HEK293 (cell line): Measurements from ENCODE around the gene CLEC1A.

Experiments
- CTCF ChIA-PET: fragments of 350-600 bp; formaldehyde crosslinking; extraction: SDS; loops from one replicate; lab custom pipeline; 2021; ENCODE audit warnings: antibody characterized with exemption; lab: Yijun Ruan, JAX
- POLR2A ChIA-PET: fragments of 300-600 bp; formaldehyde crosslinking; extraction: SDS; loops from one replicate; lab custom pipeline; 2020; ENCODE audit warnings: antibody characterized with exemption, inconsistent platforms; lab: Yijun Ruan, JAX
- H3K27ac ChIP-seq: fragments of 200-500 bp; sonication (Bioruptor generic); 2 replicates; pipeline ENCODE4 v1.5.1; 2014; ENCODE audit warnings: low read depth, low read length, control low read depth, inconsistent platforms; ENCODE audit errors: extremely low read depth
- H3K36me3 ChIP-seq, 2 experiments: fragments of 200-500 bp in 1 of 2; sonication (Bioruptor generic) in 1 of 2; 1 replicate in 1 of 2; 2 replicates in 1 of 2; pipeline ENCODE4 v1.5.1; 2014 to 2017; ENCODE audit warnings: inconsistent platforms in 2 of 2, low read length in 2 of 2; ENCODE audit not compliant: control insufficient read depth in 2 of 2, insufficient read depth in 1 of 2
- H3K4me1 ChIP-seq: fragments of 200-500 bp; sonication (Bioruptor generic); 2 replicates; pipeline ENCODE4 v1.5.1; 2014; ENCODE audit warnings: mild to moderate bottlenecking, low read length, inconsistent platforms; ENCODE audit not compliant: control insufficient read depth, insufficient read depth
- H3K4me3 ChIP-seq: 2 replicates; pipeline ENCODE4 v1.5.1; 2011; ENCODE audit warnings: low read depth, mild to moderate bottlenecking, control low read depth, low read length, moderate library complexity
- H3K9me3 ChIP-seq: fragments of 200-500 bp; sonication (Bioruptor generic); 2 replicates; pipeline ENCODE4 v1.5.1; 2014; ENCODE audit warnings: low read depth, low read length, inconsistent platforms; ENCODE audit not compliant: control insufficient read depth, insufficient read depth
- GLI2 ChIP-seq: fragments of 450-650 bp; formaldehyde crosslinking; IDR thresholded peaks from 2 replicates; pipeline ENCODE4; 2017; ENCODE audit warnings: missing biosample characterization, missing genetic modification characterization, low read depth, borderline replicate concordance
- GLIS1 ChIP-seq: fragments of 450-650 bp; formaldehyde crosslinking; IDR thresholded peaks from 2 replicates; pipeline ENCODE4 v1.5.1; 2016; ENCODE audit warnings: missing biosample characterization, missing genetic modification characterization
- INSM2 ChIP-seq: fragments of 450-650 bp; formaldehyde crosslinking; IDR thresholded peaks from 2 replicates; pipeline ENCODE4 v1.5.1; 2016; ENCODE audit warnings: missing biosample characterization, missing genetic modification characterization
- MEIS1 ChIP-seq: sonication (generic); formaldehyde crosslinking; IDR thresholded peaks from 2 replicates; pipeline ENCODE4 v1.8.1; 2022; ENCODE audit warnings: missing genetic modification reagents, mild to moderate bottlenecking, borderline replicate concordance
- ZBTB6 ChIP-seq: fragments of 450-650 bp; formaldehyde crosslinking; IDR thresholded peaks from 2 replicates; pipeline ENCODE4 v1.5.1; 2017; ENCODE audit warnings: missing biosample characterization, missing genetic modification characterization
- ZNF10 ChIP-seq: fragments of 450-650 bp; formaldehyde crosslinking; IDR thresholded peaks from 2 replicates; pipeline ENCODE4 v1.5.1; 2017; ENCODE audit warnings: missing biosample characterization, missing genetic modification characterization
- ZNF121 ChIP-seq: fragments of 450-650 bp; formaldehyde crosslinking; IDR thresholded peaks from 2 replicates; pipeline ENCODE4 v1.5.1; 2016; ENCODE audit warnings: missing biosample characterization, missing genetic modification characterization
- ZNF202 ChIP-seq: fragments of 450-650 bp; formaldehyde crosslinking; IDR thresholded peaks from 2 replicates; pipeline ENCODE4 v1.5.1; 2016; ENCODE audit warnings: missing biosample characterization, missing genetic modification characterization, borderline replicate concordance
- ZNF26 ChIP-seq: fragments of 450-650 bp; formaldehyde crosslinking; IDR thresholded peaks from 2 replicates; pipeline ENCODE4 v1.5.1; 2016; ENCODE audit warnings: missing biosample characterization, missing genetic modification characterization
- ZNF280D ChIP-seq: fragments of 450-650 bp; formaldehyde crosslinking; IDR thresholded peaks from 2 replicates; pipeline ENCODE4 v1.5.1; 2016; ENCODE audit warnings: missing biosample characterization, missing genetic modification characterization
- ZNF366 ChIP-seq: fragments of 450-650 bp; formaldehyde crosslinking; conservative IDR thresholded peaks from 2 replicates; pipeline ENCODE4 v1.5.1; 2016; ENCODE audit warnings: missing biosample characterization, missing genetic modification characterization
- ZNF398 ChIP-seq: fragments of 450-650 bp; formaldehyde crosslinking; IDR thresholded peaks from 2 replicates; pipeline ENCODE4 v1.5.1; 2017; ENCODE audit warnings: missing biosample characterization, missing genetic modification characterization
- ZNF501 ChIP-seq: fragments of 450-650 bp; formaldehyde crosslinking; IDR thresholded peaks from 2 replicates; pipeline ENCODE4 v1.5.1; 2016; ENCODE audit warnings: missing biosample characterization, missing genetic modification characterization
- ZNF510 ChIP-seq: fragments of 450-650 bp; formaldehyde crosslinking; IDR thresholded peaks from 2 replicates; pipeline ENCODE4 v1.5.1; 2018; ENCODE audit warnings: mild to moderate bottlenecking, missing genetic modification characterization, missing biosample characterization; ENCODE audit not compliant: insufficient replicate concordance
- ZNF560 ChIP-seq: fragments of 450-650 bp; formaldehyde crosslinking; IDR thresholded peaks from 2 replicates; pipeline ENCODE4 v1.5.1; 2017; ENCODE audit warnings: missing biosample characterization, missing genetic modification characterization, borderline replicate concordance
- ZNF585B ChIP-seq: fragments of 450-650 bp; formaldehyde crosslinking; IDR thresholded peaks from 2 replicates; pipeline ENCODE4 v1.5.1; 2016; ENCODE audit warnings: missing biosample characterization, missing genetic modification characterization
- ZNF645 ChIP-seq: fragments of 450-650 bp; formaldehyde crosslinking; IDR thresholded peaks from 2 replicates; pipeline ENCODE4; 2016; ENCODE audit warnings: missing biosample characterization, missing genetic modification characterization
- ZNF658 ChIP-seq: fragments of 450-650 bp; formaldehyde crosslinking; IDR thresholded peaks from 2 replicates; pipeline ENCODE4; 2016; ENCODE audit warnings: missing biosample characterization, missing genetic modification characterization
- ZNF747 ChIP-seq: fragments of 450-650 bp; formaldehyde crosslinking; IDR thresholded peaks from 2 replicates; pipeline ENCODE4 v1.5.1; 2016; ENCODE audit warnings: missing biosample characterization, missing genetic modification characterization
- ZNF843 ChIP-seq: fragments of 450-650 bp; formaldehyde crosslinking; IDR thresholded peaks from 2 replicates; pipeline ENCODE4 v1.5.1; 2016; ENCODE audit warnings: missing biosample characterization, missing genetic modification characterization
- ZSCAN4 ChIP-seq: fragments of 450-650 bp; formaldehyde crosslinking; IDR thresholded peaks from 2 replicates; pipeline ENCODE4 v1.5.1; 2017; ENCODE audit warnings: missing biosample characterization, missing genetic modification characterization

CLEC1A gene

GRCh38 chr12:10025236-10025635 lies 73.5 kb downstream of the CLEC1A start:
- Histone ChIP-seq H3K4me3 (no peak overlapping the region), H3K27ac (no peak overlapping the region), H3K9me3 (no peaks in the 10 kb centered on the region), H3K36me3 (no peaks in the 10 kb centered on the region), H3K4me1 (no peaks in the 10 kb centered on the region)
- TF ChIP-seq ZBTB6 (tag by site-specific recombination), result no peak
- no peak for TF ChIP-seq GLIS1 (tag by site-specific recombination)
- TF ChIP-seq INSM2, result no peak
- POLR2A ChIA-PET, result no interaction called here
- CTCF ChIA-PET, result no interaction called here

GRCh38 chr12:10021342-10021741 lies 77.4 kb downstream of the CLEC1A start:
- CTCF ChIA-PET, result interaction anchor here (1.0 to 1.2 kb wide), 2 partner anchors 12 to 111 kb away, joined by 3 to 4 read pairs; no protein-coding TSS in a partner anchor
- Histone ChIP-seq H3K4me3 (no peak overlapping the region), H3K4me1 (no peaks in the 10 kb centered on the region), H3K9me3 (no peaks in the 10 kb centered on the region), H3K27ac (no peak overlapping the region), H3K36me3 (no peaks in the 10 kb centered on the region)
- POLR2A ChIA-PET, result no interaction called here
- TF ChIP-seq ZNF121 (tag by site-specific recombination), result no peak
- TF ChIP-seq ZNF843 (tag by site-specific recombination), result no peak
- no peak for TF ChIP-seq ZNF398
- TF ChIP-seq ZNF366 (tag by site-specific recombination), result no peak
- TF ChIP-seq ZNF202 (tag by site-specific recombination), result no peak
- TF ChIP-seq ZNF560 (tag by site-specific recombination), result no peak
- no peak for TF ChIP-seq ZNF747 (tag by site-specific recombination)
- TF ChIP-seq ZSCAN4 (tag by site-specific recombination), result no peak
- no peak for TF ChIP-seq ZNF26
- TF ChIP-seq GLI2, result no peak
- TF ChIP-seq MEIS1, result no peak
- no peak for TF ChIP-seq ZNF10 (tag by site-specific recombination)
- TF ChIP-seq ZNF510 (tag by site-specific recombination), result no peak
- no peak for TF ChIP-seq ZNF501 (tag by site-specific recombination)
- no peak for TF ChIP-seq ZNF645 (tag by site-specific recombination)
- no peak for TF ChIP-seq ZNF585B
- no peak for TF ChIP-seq ZNF280D (tag by site-specific recombination)
- TF ChIP-seq ZNF658, result no peak
